Tibial artery (tissue), 4 donors: ENCODE measurements around the gene NPHS1.

Experiments used
- DNase-seq, 2 donors: peaks; one replicate each; pipeline ENCODE4 v3.0.0-alpha.2; 2019
- H3K27ac ChIP-seq, 2 donors: fragments of 200-600 bp; sonication (generic) in 1 of 2; 1 replicate in 1 of 2; 2 replicates in 1 of 2; pipeline ENCODE4 v1.5.1; 2018 to 2019; ENCODE audit warnings: mild to moderate bottlenecking in 1 of 2
- H3K27me3 ChIP-seq, 2 donors: fragments of 200-600 bp; sonication (generic) in 1 of 2; one replicate each; pipeline versions ENCODE4 v1.5.1 to v1.6.0; 2016 to 2019
- H3K36me3 ChIP-seq, 3 donors: fragments of 200-600 bp; sonication (generic) in 2 of 3; one replicate each; pipeline ENCODE4 v1.5.1; 2016 to 2019; ENCODE audit warnings: mild to moderate bottlenecking in 2 of 3
- H3K4me1 ChIP-seq, 4 donors: fragments of 200-600 bp; sonication (generic) in 2 of 4; 1 replicate in 3 of 4; 2 replicates in 1 of 4; pipeline ENCODE4 v1.5.1; 2016 to 2019
- H3K4me3 ChIP-seq, 2 donors: fragments of 200-600 bp; sonication (generic) in 1 of 2; 1 replicate in 1 of 2; 2 replicates in 1 of 2; pipeline ENCODE4 v1.5.1; 2018 to 2019; ENCODE audit warnings: mild to moderate bottlenecking in 2 of 2
- H3K9me3 ChIP-seq, 3 donors: fragments of 200-600 bp; sonication (generic) in 1 of 3; one replicate each; pipeline ENCODE4 v1.5.1; 2016 to 2019
- CTCF ChIP-seq, 2 experiments: fragments of 200-600 bp in 1 of 2; fragments of 450-650 bp in 1 of 2; IDR thresholded peaks; one replicate each; pipeline ENCODE4 v1.5.1; 2017 to 2019; ENCODE audit warnings: antibody characterized with exemption in 2 of 2, mild to moderate bottlenecking in 1 of 2, moderate library complexity in 1 of 2
- intact Hi-C: fragments of 100-400 bp; cut with DNase I; formaldehyde crosslinking; loops from one replicate; pipeline ENCODE4 v1.15.0; 2023; ENCODE audit warnings: low total_unique reads

The NPHS1 gene

DNA sequence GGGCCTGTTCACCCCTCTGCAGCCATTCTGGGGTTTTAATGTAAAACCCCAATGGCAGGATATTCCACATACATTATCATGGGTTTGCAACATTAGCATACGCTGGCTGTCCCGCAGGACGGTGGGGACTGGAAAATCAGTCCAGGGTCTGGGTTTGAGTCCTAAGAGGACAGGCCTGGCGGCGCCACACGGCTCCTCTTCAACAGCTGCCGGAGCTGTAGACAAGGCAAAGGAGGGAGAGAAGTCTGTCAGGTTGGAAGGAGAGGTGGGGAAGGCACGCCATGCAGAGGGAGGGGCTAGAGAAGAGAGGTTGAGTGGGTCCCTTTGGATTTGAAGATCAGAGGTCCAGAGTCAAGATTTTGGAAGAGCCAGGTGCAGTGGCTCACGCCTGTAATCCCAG lies 36.1 kb upstream of the NPHS1 start:
- peaks cover 34 to 66% (median 40%) of the 10 kb centered on the region in 3 donors for H3K36me3 ChIP-seq
- H3K4me1 ChIP-seq = no peaks in the 10 kb centered on the region
- H3K27me3 ChIP-seq = no peaks in the 10 kb centered on the region
- H3K9me3 ChIP-seq = no peaks in the 10 kb centered on the region
- intact Hi-C loops = loop anchor here (10.0 kb wide), 1 partner anchor 236 kb away; no protein-coding TSS in a partner anchor
- TF ChIP-seq CTCF (IDR thresholded peaks at IDR 0.05) = no peak
- no peak for DNase-seq
- H3K27ac ChIP-seq = no peak overlapping the region
- H3K4me3 ChIP-seq = no peak overlapping the region

DNA sequence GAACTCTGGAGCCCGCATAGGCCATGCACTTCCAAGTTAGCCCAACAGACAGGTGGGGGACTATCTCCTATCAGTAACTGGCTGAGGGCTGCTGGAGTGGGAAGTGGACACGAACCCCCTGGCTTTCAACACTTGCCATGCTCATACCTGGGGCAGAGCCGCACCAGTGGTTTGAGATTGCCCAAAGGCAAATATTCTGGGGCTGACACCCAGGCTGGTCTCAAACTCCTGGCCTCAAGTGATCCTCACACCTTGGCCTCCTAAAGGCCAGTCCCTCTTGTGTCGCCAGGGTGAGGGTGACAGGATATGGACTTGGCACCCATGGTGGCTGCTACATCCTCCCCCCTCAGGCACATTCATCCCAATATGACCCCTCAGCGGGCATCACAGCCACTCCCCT lies 34.9 kb upstream of the NPHS1 start:
- Histone ChIP-seq H3K27ac (no peak overlapping the region), H3K36me3 (peaks cover 34 to 54% (median 35%) of the 10 kb centered on the region in 3 donors), H3K4me1 (no peaks in the 10 kb centered on the region), H3K27me3 (no peaks in the 10 kb centered on the region), H3K9me3 (no peaks in the 10 kb centered on the region), H3K4me3 (no peak overlapping the region)
- intact Hi-C loops = loop anchor here (10.0 kb wide), 1 partner anchor 238 kb away; no protein-coding TSS in a partner anchor
- no peak for TF ChIP-seq CTCF (IDR thresholded peaks at IDR 0.05)
- no peak for DNase-seq

DNA sequence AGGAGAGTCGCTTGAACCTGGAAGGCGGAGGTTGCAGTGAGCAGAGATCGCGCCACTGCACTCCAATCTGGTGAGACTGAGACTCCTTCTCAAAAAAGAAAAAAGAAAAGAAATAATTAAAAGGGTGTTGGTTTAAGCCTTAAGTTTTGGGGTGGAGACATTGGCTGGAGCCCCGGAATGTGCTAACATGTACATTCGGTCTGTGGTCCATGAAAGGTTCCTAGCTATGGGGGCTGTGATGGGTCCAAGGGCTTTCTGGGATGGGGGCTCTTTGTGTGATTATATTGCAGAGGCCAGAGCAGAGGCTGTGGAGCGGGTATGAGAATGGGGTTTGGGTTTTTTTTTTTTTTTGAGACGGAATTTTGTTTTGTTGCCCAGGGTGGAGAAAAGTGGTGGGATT lies 33.6 kb upstream of the NPHS1 start:
- no peaks in the 10 kb centered on the region for H3K9me3 ChIP-seq
- no peak overlapping the region for H3K4me3 ChIP-seq
- no peak overlapping the region for H3K27ac ChIP-seq
- H3K36me3 ChIP-seq = peaks cover 31 to 45% (median 35%) of the 10 kb centered on the region in 3 donors
- intact Hi-C loops = loop anchor here (10.0 kb wide), 1 partner anchor 239 kb away; no protein-coding TSS in a partner anchor
- TF ChIP-seq CTCF (IDR thresholded peaks at IDR 0.05) = no peak
- no peaks in the 10 kb centered on the region for H3K27me3 ChIP-seq
- no peaks in the 10 kb centered on the region for H3K4me1 ChIP-seq
- DNase-seq = no peak

- H3K4me3 ChIP-seq = no peak overlapping the region
- no peaks in the 10 kb centered on the region for H3K9me3 ChIP-seq
- no peaks in the 10 kb centered on the region for H3K27me3 ChIP-seq
- H3K36me3 ChIP-seq = peaks cover 25 to 39% (median 29%) of the 10 kb centered on the region in 3 donors
- TF ChIP-seq CTCF (IDR thresholded peaks at IDR 0.05) = no peak
- H3K4me1 ChIP-seq = no peaks in the 10 kb centered on the region
- no peak for DNase-seq
- intact Hi-C loops = loop anchor here (10.0 kb wide), 1 partner anchor 240 kb away; no protein-coding TSS in a partner anchor
- no peak overlapping the region for H3K27ac ChIP-seq
These were observed 33.0 kb upstream of the NPHS1 start for GRCh38 chr19:35885225-35885738.

- peaks cover 0 to 4% of the 10 kb centered on the region in 2 donors for H3K27me3 ChIP-seq
- H3K4me3 ChIP-seq = no peak overlapping the region
- no peak for DNase-seq
- peaks cover 13 to 25% (median 15%) of the 10 kb centered on the region in 3 donors for H3K36me3 ChIP-seq
- H3K9me3 ChIP-seq = no peaks in the 10 kb centered on the region
- no peaks in the 10 kb centered on the region for H3K4me1 ChIP-seq
- H3K27ac ChIP-seq = no peak overlapping the region
- TF ChIP-seq CTCF (IDR thresholded peaks at IDR 0.05) = no peak
- intact Hi-C loops = loop anchor here (5.0 to 10.0 kb wide), 2 partner anchors 43 to 241 kb away; no protein-coding TSS in a partner anchor
These were observed 31.6 kb upstream of the NPHS1 start for GRCh38 chr19:35883882-35884281.
